ENCODE data around the gene GOT1. TPM values are rescaled to one million over a fixed set of nuclear protein-coding genes. Genes with fewer than 3 reads are reported as not detected.

Gene GOT1
- total RNA-seq, 2 donors from 2014 or later, result 12.3 to 14.3 TPM

DNA sequence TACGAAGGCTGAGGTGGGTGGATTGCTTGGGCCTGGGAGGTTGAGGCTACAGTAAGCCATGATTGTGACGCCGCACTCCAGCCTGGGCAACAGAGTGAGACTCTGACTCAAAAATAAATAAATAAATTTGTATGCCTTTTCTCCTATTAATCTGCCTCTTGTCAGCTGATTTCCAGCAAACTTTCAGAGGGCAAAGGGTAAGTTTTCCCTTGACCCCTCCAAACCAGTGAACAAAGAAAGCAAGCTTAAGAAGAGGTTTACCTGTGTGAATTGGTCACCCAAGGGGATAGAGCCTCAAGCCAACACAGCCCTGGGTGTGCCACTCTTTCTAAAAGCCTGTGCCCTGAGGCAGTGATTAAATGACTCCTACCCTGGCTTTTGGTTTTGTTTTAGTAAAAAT is 30.8 kb downstream of the GOT1 start:
- peaks cover 39% of the 10 kb centered on the region for H3K36me3 ChIP-seq
- H3K9me3 ChIP-seq, result no peaks in the 10 kb centered on the region
- H3K27me3 ChIP-seq (replicated peaks; ENCODE audit: insufficient read depth), result no peaks in the 10 kb centered on the region
- H3K4me3 ChIP-seq, result no peak overlapping the region
- TF ChIP-seq, protein P1, sequence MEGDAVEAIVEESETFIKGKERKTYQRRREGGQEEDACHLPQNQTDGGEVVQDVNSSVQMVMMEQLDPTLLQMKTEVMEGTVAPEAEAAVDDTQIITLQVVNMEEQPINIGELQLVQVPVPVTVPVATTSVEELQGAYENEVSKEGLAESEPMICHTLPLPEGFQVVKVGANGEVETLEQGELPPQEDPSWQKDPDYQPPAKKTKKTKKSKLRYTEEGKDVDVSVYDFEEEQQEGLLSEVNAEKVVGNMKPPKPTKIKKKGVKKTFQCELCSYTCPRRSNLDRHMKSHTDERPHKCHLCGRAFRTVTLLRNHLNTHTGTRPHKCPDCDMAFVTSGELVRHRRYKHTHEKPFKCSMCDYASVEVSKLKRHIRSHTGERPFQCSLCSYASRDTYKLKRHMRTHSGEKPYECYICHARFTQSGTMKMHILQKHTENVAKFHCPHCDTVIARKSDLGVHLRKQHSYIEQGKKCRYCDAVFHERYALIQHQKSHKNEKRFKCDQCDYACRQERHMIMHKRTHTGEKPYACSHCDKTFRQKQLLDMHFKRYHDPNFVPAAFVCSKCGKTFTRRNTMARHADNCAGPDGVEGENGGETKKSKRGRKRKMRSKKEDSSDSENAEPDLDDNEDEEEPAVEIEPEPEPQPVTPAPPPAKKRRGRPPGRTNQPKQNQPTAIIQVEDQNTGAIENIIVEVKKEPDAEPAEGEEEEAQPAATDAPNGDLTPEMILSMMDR (IDR thresholded peaks at IDR 0.05), result no peak
- no peak for DNase-seq (ENCODE audit: low spot score)
- ATAC-seq (ENCODE audit: insufficient number of reproducible peaks, low FRiP score, low read depth), result no peak
- H3K4me1 ChIP-seq (ENCODE audit: control insufficient read depth in 1 of 2, low read depth in 2 of 2), result no peaks in the 10 kb centered on the region
- H3K27ac ChIP-seq, result no peak overlapping the region

DNA sequence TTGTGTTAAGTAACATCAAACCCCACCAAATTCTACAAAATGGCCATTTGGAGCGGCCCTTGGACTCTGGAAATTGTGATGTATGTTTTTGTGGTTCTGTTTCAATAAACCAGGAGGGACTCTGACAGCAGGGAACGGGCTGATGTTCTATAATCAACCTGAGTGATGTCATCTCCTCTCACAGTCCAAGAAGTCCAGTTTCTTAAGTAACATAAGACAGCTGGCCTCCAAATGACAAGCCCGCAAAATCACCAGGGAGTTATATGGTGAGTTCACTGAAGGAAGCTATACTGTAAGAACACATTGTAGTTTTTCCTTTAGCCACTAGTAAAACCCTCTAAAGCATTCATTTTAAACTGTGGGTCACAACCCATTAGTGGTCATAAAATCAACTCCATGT is 34.0 kb downstream of the GOT1 start:
- Histone ChIP-seq H3K27me3 (replicated peaks; ENCODE audit: insufficient read depth) (no peaks in the 10 kb centered on the region), H3K4me1 (ENCODE audit: control insufficient read depth in 1 of 2, low read depth in 2 of 2) (no peaks in the 10 kb centered on the region), H3K27ac (no peak overlapping the region), H3K36me3 (peaks cover 22% of the 10 kb centered on the region), H3K9me3 (no peaks in the 10 kb centered on the region), H3K4me3 (no peak overlapping the region)
- TF ChIP-seq, protein P1 (IDR thresholded peaks at IDR 0.05), result no peak
- ATAC-seq (ENCODE audit: insufficient number of reproducible peaks, low FRiP score, low read depth), result no peak
- no peak for DNase-seq (ENCODE audit: low spot score)

DNA sequence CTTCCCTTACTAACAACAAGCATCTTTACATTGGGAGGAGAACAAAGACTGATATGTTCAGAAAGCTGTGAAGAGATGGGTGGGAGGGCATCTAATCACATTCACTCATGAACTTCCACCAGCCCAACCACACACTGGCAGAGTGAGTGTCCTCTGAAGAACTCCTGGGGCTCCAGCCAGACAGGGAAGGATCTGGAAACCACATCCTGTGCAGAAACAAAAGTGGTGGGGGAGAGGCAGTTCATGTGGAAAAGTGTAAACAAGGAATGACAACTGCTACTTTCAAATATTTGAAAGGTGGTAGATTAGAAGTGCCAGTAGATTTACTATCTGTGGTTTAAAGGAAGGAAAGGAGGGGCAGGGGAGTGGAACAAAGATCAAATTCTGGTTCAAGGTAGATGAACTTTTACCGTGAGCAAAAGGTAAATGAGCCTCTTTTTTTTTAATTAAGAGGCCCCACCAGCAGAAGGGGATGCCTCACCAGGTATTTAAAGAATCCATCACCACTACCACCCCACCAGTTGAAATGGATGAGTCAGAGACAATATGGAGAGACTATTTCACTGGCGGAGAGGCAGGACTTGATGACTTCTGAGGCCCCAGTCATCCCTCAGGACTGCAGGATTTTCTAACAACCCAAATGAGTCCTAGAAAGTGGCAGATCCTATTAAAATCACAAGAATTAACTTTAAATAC is 34.5 kb downstream of the GOT1 start:
- TF ChIP-seq, protein P1 (IDR thresholded peaks at IDR 0.05), result no peak
- H3K9me3 ChIP-seq, result no peaks in the 10 kb centered on the region
- DNase-seq (ENCODE audit: low spot score) (no peak), ATAC-seq (ENCODE audit: insufficient number of reproducible peaks, low FRiP score, low read depth) (no peak)
- no peaks in the 10 kb centered on the region for H3K27me3 ChIP-seq (replicated peaks; ENCODE audit: insufficient read depth)
- no peak overlapping the region for H3K4me3 ChIP-seq
- H3K36me3 ChIP-seq, result peaks cover 22% of the 10 kb centered on the region
- H3K27ac ChIP-seq, result no peak overlapping the region
- no peaks in the 10 kb centered on the region for H3K4me1 ChIP-seq (ENCODE audit: control insufficient read depth in 1 of 2, low read depth in 2 of 2)

DNA sequence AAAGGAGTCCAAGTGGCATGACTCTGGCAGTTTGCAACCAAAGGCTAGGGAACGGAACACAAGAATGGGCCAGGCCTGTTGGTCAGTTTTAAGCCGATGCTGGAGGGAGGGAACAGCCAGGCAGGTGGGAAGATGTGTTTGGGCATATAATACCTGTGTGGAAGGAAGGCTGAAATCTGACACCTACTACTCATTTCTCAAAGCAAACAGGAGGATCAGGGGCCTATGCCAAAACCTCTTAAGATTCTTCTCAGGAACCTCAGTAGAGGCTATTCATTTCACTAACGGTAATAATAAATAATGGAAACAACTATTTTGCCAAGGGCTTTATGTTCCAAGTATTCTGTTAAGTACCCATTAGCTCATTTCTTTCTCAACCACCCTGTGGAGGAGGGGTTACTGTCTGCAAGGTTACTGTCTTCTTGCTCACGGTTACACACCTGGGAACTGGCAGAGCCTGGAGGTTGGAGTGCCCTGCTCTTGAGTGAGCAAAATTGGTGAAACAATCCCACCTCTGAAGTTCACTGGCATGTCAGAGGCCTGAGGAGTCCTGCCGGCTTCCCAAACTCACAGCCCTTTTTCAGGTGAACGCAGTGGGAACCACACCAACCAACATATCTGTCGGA is 35.5 kb downstream of the GOT1 start:
- H3K4me3 ChIP-seq, result no peak overlapping the region
- no peak for DNase-seq (ENCODE audit: low spot score)
- no peaks in the 10 kb centered on the region for H3K9me3 ChIP-seq
- TF ChIP-seq, protein P1 (IDR thresholded peaks at IDR 0.05), result no peak
- ATAC-seq (ENCODE audit: insufficient number of reproducible peaks, low FRiP score, low read depth), result no peak
- H3K27me3 ChIP-seq (replicated peaks; ENCODE audit: insufficient read depth), result no peaks in the 10 kb centered on the region
- H3K4me1 ChIP-seq (ENCODE audit: control insufficient read depth in 1 of 2, low read depth in 2 of 2), result no peaks in the 10 kb centered on the region
- H3K36me3 ChIP-seq, result peaks cover 20% of the 10 kb centered on the region
- H3K27ac ChIP-seq, result no peak overlapping the region

DNA sequence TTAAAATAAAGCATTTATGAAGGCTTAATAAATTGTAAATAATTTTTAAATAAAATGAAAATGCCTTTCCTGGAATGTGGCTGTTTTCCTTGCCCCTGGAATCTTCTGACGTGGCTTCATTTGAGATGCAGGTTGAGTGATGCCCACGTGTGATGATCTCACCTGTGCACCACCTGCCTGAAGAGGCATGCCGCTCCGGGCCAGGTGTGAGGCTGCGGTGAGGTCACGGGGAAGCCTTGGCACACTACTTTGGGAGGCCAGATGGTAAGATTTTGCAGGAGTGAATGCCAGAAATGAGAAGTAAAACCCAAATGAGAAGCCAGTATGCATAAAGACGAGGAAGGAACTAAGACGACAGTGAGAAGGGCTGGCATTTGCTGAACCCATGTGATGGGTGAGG is 36.2 kb downstream of the GOT1 start:
- Histone ChIP-seq H3K27me3 (replicated peaks; ENCODE audit: insufficient read depth) (no peaks in the 10 kb centered on the region), H3K27ac (no peak overlapping the region), H3K4me3 (no peak overlapping the region), H3K36me3 (peaks cover 14% of the 10 kb centered on the region), H3K9me3 (no peaks in the 10 kb centered on the region), H3K4me1 (ENCODE audit: control insufficient read depth in 1 of 2, low read depth in 2 of 2) (no peaks in the 10 kb centered on the region)
- TF ChIP-seq, protein P1 (IDR thresholded peaks at IDR 0.05), result no peak
- DNase-seq (ENCODE audit: low spot score) (no peak), ATAC-seq (ENCODE audit: insufficient number of reproducible peaks, low FRiP score, low read depth) (no peak)
